MM.1S (cell line): Measurements from ENCODE around the gene NSF.

Experiments used
- EZH2 ChIP-seq: fragments of 300-600 bp; sonication (generic); optimal IDR thresholded peaks from 2 replicates; pipeline ENCODE3; 2017; ENCODE audit warnings: low read depth, mild to moderate bottlenecking, antibody characterized with exemption, low read length, mixed read lengths
- EZH2phosphoT487 ChIP-seq: fragments of 300-600 bp; sonication (generic); IDR thresholded peaks from 2 replicates; pipeline ENCODE4 v1.6.1; 2018; ENCODE audit warnings: antibody characterized with exemption, low read length
- TF ChIP-seq, protein P1 (sequence below): fragments of 300-600 bp; sonication (generic); IDR thresholded peaks from 2 replicates; pipeline ENCODE4 v1.5.1; 2016; ENCODE audit warnings: antibody characterized with exemption, low read length, mixed read lengths

DNA sequence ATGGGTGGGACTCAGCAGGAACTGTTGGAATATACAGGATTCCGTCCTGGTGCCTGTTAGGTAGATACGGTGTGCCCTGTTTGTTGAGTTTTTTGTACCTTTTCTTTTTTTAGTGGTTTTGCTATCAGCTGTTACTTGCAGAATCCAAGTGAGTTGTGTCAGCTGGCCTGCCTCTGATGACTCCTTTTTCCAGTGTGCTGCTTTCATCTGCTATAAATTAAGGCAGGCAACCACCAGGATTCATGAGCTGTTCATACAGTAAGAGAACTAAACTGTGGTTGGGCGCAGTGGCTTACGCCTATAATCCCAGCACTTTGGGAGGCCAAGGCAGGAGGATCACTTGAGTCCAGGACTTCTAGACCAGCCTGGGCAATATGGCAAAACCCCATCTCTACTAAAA is 148.1 kb downstream of the NSF start:
- TF ChIP-seq, protein P1, sequence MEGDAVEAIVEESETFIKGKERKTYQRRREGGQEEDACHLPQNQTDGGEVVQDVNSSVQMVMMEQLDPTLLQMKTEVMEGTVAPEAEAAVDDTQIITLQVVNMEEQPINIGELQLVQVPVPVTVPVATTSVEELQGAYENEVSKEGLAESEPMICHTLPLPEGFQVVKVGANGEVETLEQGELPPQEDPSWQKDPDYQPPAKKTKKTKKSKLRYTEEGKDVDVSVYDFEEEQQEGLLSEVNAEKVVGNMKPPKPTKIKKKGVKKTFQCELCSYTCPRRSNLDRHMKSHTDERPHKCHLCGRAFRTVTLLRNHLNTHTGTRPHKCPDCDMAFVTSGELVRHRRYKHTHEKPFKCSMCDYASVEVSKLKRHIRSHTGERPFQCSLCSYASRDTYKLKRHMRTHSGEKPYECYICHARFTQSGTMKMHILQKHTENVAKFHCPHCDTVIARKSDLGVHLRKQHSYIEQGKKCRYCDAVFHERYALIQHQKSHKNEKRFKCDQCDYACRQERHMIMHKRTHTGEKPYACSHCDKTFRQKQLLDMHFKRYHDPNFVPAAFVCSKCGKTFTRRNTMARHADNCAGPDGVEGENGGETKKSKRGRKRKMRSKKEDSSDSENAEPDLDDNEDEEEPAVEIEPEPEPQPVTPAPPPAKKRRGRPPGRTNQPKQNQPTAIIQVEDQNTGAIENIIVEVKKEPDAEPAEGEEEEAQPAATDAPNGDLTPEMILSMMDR = no peak
- TF ChIP-seq EZH2 (no peak), EZH2phosphoT487 (no peak)
